Measurements from ENCODE around the gene UFC1. TPM values are rescaled to one million over a fixed set of nuclear protein-coding genes. Genes with fewer than 3 reads are reported as not detected.

Gene UFC1
- total and polyA plus RNA-seq, 2 experiments from 2014 or later: 57.5 to 77.0 TPM

DNA sequence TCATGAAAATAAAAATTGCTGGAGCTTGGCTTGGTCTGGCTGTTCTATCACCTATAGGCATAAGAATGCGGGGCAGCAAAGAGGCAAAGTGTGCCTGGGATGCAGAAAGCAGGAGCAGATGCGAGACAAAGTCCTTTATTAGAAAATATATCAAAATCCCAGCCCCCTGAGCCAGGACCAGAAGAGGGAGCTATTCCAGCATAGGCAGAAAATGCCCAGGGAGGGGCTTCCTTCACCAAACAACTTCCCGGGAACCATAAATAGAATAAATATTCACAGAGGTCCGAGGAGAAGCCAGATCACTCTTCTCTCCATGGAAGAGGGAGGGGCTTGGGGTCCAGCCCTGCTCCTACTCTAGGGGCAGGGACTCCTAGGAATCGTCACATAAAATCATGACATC is 17.4 kb downstream of the UFC1 start:
- TF ChIP-seq STAT1 (IDR thresholded peaks at IDR 0.05; ENCODE audit: unreplicated experiment): no peak
- TF ChIP-seq, protein P1, sequence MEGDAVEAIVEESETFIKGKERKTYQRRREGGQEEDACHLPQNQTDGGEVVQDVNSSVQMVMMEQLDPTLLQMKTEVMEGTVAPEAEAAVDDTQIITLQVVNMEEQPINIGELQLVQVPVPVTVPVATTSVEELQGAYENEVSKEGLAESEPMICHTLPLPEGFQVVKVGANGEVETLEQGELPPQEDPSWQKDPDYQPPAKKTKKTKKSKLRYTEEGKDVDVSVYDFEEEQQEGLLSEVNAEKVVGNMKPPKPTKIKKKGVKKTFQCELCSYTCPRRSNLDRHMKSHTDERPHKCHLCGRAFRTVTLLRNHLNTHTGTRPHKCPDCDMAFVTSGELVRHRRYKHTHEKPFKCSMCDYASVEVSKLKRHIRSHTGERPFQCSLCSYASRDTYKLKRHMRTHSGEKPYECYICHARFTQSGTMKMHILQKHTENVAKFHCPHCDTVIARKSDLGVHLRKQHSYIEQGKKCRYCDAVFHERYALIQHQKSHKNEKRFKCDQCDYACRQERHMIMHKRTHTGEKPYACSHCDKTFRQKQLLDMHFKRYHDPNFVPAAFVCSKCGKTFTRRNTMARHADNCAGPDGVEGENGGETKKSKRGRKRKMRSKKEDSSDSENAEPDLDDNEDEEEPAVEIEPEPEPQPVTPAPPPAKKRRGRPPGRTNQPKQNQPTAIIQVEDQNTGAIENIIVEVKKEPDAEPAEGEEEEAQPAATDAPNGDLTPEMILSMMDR (conservative IDR thresholded peaks at IDR 0.05; ENCODE audit: low read depth in 2 of 2): peak; percentile 51 to 52
- Histone ChIP-seq H3F3A (replicated peaks; ENCODE audit: low read depth) (peaks cover 12% of the 10 kb centered on the region), H3K27me3 (ENCODE audit: insufficient read depth) (no peaks in the 10 kb centered on the region), H3K4me3 (no peak overlapping the region), H3K4me1 (ENCODE audit: insufficient read depth) (peaks cover under 1% of the 10 kb centered on the region; the same call in 1 of the 2 replicates), H3K79me2 (replicated peaks; ENCODE audit: insufficient read depth) (peaks cover under 1% of the 10 kb centered on the region), H4K20me1 (replicated peaks; ENCODE audit: insufficient read depth) (peaks cover 4% of the 10 kb centered on the region; the same call in 1 of the 2 replicates), H3K27ac (ENCODE audit: low read depth) (no peak overlapping the region), H2AFZ (no peak overlapping the region), H3K36me3 (ENCODE audit: insufficient read depth) (peaks cover 17% of the 10 kb centered on the region), H3K4me2 (no peak overlapping the region), H3K9me2 (ENCODE audit: insufficient read depth) (no peaks in the 10 kb centered on the region)
- ATAC-seq (no peak), DNase-seq (ENCODE audit: low spot score) (peak; percentile 42)
- Mint-ChIP-seq H3K27me3 (ENCODE audit: insufficient read depth, low read depth, poor library complexity) (peaks cover 13% of the 10 kb centered on the region), H3K4me3 (no peak overlapping the region), H3K9me3 (no peaks in the 10 kb centered on the region), H3K4me1 (peaks cover 7% of the 10 kb centered on the region), H3K36me3 (ENCODE audit: low read depth) (peaks cover 54% of the 10 kb centered on the region), H3K27ac (no peak overlapping the region)

DNA sequence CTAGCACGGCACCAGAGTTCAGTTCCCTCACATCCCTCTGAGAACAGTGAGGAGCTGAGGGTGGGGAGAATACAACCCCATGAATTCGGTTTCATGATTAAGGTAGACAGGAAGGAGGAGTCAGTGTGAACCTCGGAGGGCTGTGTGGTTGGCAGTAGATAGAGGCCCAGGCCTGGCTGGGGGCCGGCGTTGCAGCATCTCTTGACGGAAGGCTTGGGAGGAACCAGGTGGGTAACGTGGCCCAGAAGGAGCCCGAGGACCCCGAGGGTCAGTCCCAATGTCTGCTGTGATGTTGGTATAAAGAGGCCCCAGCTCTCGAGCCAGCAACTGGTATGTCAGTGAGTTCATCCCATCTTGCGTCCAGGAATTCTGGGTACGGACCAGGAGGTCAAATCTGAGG is 17.9 kb downstream of the UFC1 start:
- Mint-ChIP-seq H3K27ac (no peak overlapping the region), H3K27me3 (ENCODE audit: insufficient read depth, low read depth, poor library complexity) (peaks cover 13% of the 10 kb centered on the region), H3K9me3 (no peaks in the 10 kb centered on the region), H3K36me3 (ENCODE audit: low read depth) (peaks cover 54% of the 10 kb centered on the region), H3K4me1 (peaks cover 11% of the 10 kb centered on the region), H3K4me3 (no peak overlapping the region)
- DNase-seq (ENCODE audit: low spot score) (no peak), ATAC-seq (no peak)
- no peak overlapping the region for H2AFZ ChIP-seq
- H3K79me2 ChIP-seq (replicated peaks; ENCODE audit: insufficient read depth): peaks cover 6% of the 10 kb centered on the region
- TF ChIP-seq EZH2phosphoT487 (IDR thresholded peaks at IDR 0.05; ENCODE audit: unreplicated experiment): no peak
- TF ChIP-seq CREB1 (CRISPR knock-in tag; IDR thresholded peaks at IDR 0.05; ENCODE audit: low read depth): no peak
- no peak for TF ChIP-seq POLR2AphosphoS5 (IDR thresholded peaks at IDR 0.05; ENCODE audit: low read depth)
- TF ChIP-seq EZH2 (IDR thresholded peaks at IDR 0.05; ENCODE audit: low read depth, unreplicated experiment): no peak
- no peak for TF ChIP-seq ZNF114 (CRISPR knock-in tag; IDR thresholded peaks at IDR 0.05)
- no peak for TF ChIP-seq STAT1 (IDR thresholded peaks at IDR 0.05; ENCODE audit: unreplicated experiment)
- no peak overlapping the region for H3K27ac ChIP-seq (ENCODE audit: low read depth)
- no peaks in the 10 kb centered on the region for H3K9me2 ChIP-seq (ENCODE audit: insufficient read depth)
- no peak overlapping the region for H3K4me2 ChIP-seq
- peaks cover 5% of the 10 kb centered on the region; the same call in 1 of the 2 replicates for H3K4me1 ChIP-seq (ENCODE audit: insufficient read depth)
- no peak overlapping the region for H3K4me3 ChIP-seq
- peaks cover 17% of the 10 kb centered on the region for H3K36me3 ChIP-seq (ENCODE audit: insufficient read depth)
- peaks cover 6% of the 10 kb centered on the region; the same call in 1 of the 2 replicates for H4K20me1 ChIP-seq (replicated peaks; ENCODE audit: insufficient read depth)
- H3K27me3 ChIP-seq (ENCODE audit: insufficient read depth): no peaks in the 10 kb centered on the region
- H3F3A ChIP-seq (replicated peaks; ENCODE audit: low read depth): peaks cover 9% of the 10 kb centered on the region

DNA sequence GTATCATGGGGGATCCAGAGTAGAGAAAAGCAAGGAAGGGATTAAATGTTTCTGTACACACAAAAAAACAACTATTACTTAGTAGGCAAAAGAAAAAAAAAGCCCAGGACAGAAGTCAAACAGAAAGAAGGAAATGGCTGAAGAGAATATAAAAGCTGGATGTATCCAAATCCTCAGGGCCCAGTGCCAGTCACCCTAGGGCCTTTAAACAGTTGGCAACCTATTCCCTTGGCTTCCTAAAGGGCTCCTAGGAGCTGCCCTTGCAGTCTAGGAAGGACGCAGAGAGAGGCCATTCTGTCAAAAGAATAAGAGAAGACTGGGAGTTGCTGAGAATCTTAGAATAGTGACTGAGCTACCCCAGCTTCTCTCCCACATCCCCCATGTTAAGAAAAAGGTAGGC is 18.6 kb downstream of the UFC1 start:
- Mint-ChIP-seq H3K4me3 (no peak overlapping the region; the same call in 2 of the 3 replicates), H3K4me1 (peaks cover 7% of the 10 kb centered on the region), H3K36me3 (ENCODE audit: low read depth) (peaks cover 54% of the 10 kb centered on the region), H3K27me3 (ENCODE audit: insufficient read depth, low read depth, poor library complexity) (peaks cover 11% of the 10 kb centered on the region), H3K27ac (no peak overlapping the region), H3K9me3 (no peaks in the 10 kb centered on the region)
- Histone ChIP-seq H3K4me2 (no peak overlapping the region), H3F3A (replicated peaks; ENCODE audit: low read depth) (peaks cover 3% of the 10 kb centered on the region; the same call in 1 of the 2 replicates), H3K79me2 (replicated peaks; ENCODE audit: insufficient read depth) (peaks cover 8% of the 10 kb centered on the region), H3K4me1 (ENCODE audit: insufficient read depth) (peaks cover 6% of the 10 kb centered on the region; the same call in 1 of the 2 replicates), H3K36me3 (ENCODE audit: insufficient read depth) (peaks cover 17% of the 10 kb centered on the region), H3K4me3 (no peak overlapping the region), H3K27ac (ENCODE audit: low read depth) (no peak overlapping the region), H2AFZ (no peak overlapping the region), H3K27me3 (ENCODE audit: insufficient read depth) (no peaks in the 10 kb centered on the region), H4K20me1 (replicated peaks; ENCODE audit: insufficient read depth) (peaks cover 6% of the 10 kb centered on the region; the same call in 1 of the 2 replicates), H3K9me2 (ENCODE audit: insufficient read depth) (no peaks in the 10 kb centered on the region)
- ATAC-seq (no peak), DNase-seq (ENCODE audit: low spot score) (no peak)
- TF ChIP-seq, protein P2, sequence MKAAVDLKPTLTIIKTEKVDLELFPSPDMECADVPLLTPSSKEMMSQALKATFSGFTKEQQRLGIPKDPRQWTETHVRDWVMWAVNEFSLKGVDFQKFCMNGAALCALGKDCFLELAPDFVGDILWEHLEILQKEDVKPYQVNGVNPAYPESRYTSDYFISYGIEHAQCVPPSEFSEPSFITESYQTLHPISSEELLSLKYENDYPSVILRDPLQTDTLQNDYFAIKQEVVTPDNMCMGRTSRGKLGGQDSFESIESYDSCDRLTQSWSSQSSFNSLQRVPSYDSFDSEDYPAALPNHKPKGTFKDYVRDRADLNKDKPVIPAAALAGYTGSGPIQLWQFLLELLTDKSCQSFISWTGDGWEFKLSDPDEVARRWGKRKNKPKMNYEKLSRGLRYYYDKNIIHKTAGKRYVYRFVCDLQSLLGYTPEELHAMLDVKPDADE (IDR thresholded peaks at IDR 0.05): no peak
- TF ChIP-seq JUNB (IDR thresholded peaks at IDR 0.05; ENCODE audit: unreplicated experiment) (no peak), EZH2phosphoT487 (IDR thresholded peaks at IDR 0.05; ENCODE audit: unreplicated experiment) (no peak), ZNF331 (CRISPR knock-in tag; IDR thresholded peaks at IDR 0.05; ENCODE audit: low read depth) (no peak)
